ENCODE data around the gene ARHGEF39.
A peak's percentile ranks its signal among the peaks of the same experiment; 100 is the strongest.
"Not testable (repeated sequence)": the region's sequence is repeated elsewhere in the genome, so short reads cannot be mapped to it uniquely, and the experiment has no call there.

ARHGEF39 gene

GRCh38 chr9:35649431-35650340 lies 15.3 kb downstream of the ARHGEF39 start:
- Histone ChIP-seq H3K36me3 (ENCODE audit: control insufficient read depth, insufficient read depth, low read length) (no peaks in the 10 kb centered on the region), H3K27ac (ENCODE audit: low read depth, low read length) (no peak overlapping the region), H3K27me3 (ENCODE audit: control insufficient read depth, insufficient read depth, low read length) (no peaks in the 10 kb centered on the region), H3K4me1 (ENCODE audit: control insufficient read depth, insufficient read depth, low read length) (peaks cover 21% of the 10 kb centered on the region; the same call in 1 of the 2 replicates), H3K4me3 (ENCODE audit: low read depth, low read length) (no peak overlapping the region), H3K9me3 (ENCODE audit: control insufficient read depth, insufficient read depth, low read length) (no peaks in the 10 kb centered on the region), H3K9ac (ENCODE audit: low read depth, low read length) (no peak overlapping the region)

DNA sequence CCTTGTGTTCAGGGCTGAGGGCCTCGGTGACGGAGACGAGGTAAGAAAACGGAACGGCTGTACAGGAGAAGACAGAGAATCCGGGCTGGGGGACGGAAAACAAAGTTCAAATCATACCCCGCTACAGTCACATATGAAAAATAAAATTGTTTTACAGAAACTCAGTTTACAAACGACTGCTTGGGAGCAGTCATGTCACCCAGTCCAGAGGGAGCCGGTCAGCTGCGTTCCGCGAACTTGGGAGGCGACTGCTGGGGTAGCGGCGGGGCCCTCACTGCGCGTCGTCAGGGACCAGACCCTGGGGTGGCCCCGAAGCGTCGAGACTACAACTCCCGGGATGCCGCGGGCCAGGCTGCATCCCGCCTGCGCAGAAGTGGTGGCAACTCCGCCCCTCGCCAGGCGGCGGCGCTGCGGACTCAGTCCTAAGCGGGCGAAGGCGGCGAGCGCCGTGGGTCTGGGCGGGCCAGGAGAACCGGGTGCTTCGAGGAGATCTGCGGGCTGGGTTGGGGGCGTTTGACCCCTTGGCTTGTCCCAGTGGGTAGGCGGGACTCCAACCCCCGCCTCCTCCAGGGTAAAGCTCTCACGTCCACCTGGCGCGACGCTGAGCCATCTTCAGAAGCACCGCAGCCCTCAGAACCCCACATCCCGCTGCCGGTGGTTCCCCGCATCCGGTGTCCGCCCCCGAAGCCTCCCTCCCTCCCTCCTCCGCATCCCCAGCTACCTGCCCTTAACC lies 18.3 kb downstream of the ARHGEF39 start:
- Histone ChIP-seq H3K9me3 (ENCODE audit: control insufficient read depth, insufficient read depth, low read length) (no peaks in the 10 kb centered on the region), H3K27me3 (ENCODE audit: control insufficient read depth, insufficient read depth, low read length) (no peaks in the 10 kb centered on the region), H3K36me3 (ENCODE audit: control insufficient read depth, insufficient read depth, low read length) (no peaks in the 10 kb centered on the region), H3K4me3 (ENCODE audit: low read depth, low read length) (peak overlapping the region; percentile 93), H3K27ac (ENCODE audit: low read depth, low read length) (peak overlapping the region; percentile 50), H3K9ac (ENCODE audit: low read depth, low read length) (peak overlapping the region; percentile 45; the same call in 1 of the 2 replicates), H3K4me1 (ENCODE audit: control insufficient read depth, insufficient read depth, low read length) (peaks cover 21% of the 10 kb centered on the region; the same call in 1 of the 2 replicates)

- H3K9ac ChIP-seq (ENCODE audit: low read depth, low read length) = peak overlapping the region; percentile 45; the same call in 1 of the 2 replicates
- no peaks in the 10 kb centered on the region for H3K36me3 ChIP-seq (ENCODE audit: control insufficient read depth, insufficient read depth, low read length)
- no peaks in the 10 kb centered on the region for H3K9me3 ChIP-seq (ENCODE audit: control insufficient read depth, insufficient read depth, low read length)
- peak overlapping the region; percentile 93 for H3K4me3 ChIP-seq (ENCODE audit: low read depth, low read length)
- H3K27me3 ChIP-seq (ENCODE audit: control insufficient read depth, insufficient read depth, low read length) = no peaks in the 10 kb centered on the region
- H3K27ac ChIP-seq (ENCODE audit: low read depth, low read length) = peak overlapping the region; percentile 50
- H3K4me1 ChIP-seq (ENCODE audit: control insufficient read depth, insufficient read depth, low read length) = peaks cover 17% of the 10 kb centered on the region; the same call in 1 of the 2 replicates
Measured at GRCh38 chr9:35646153-35646532, 18.9 kb downstream of the ARHGEF39 start.

- peak overlapping the region; percentile 50 for H3K27ac ChIP-seq (ENCODE audit: low read depth, low read length)
Measured at GRCh38 chr9:35645736-35646135, 19.3 kb downstream of the ARHGEF39 start.

DNA sequence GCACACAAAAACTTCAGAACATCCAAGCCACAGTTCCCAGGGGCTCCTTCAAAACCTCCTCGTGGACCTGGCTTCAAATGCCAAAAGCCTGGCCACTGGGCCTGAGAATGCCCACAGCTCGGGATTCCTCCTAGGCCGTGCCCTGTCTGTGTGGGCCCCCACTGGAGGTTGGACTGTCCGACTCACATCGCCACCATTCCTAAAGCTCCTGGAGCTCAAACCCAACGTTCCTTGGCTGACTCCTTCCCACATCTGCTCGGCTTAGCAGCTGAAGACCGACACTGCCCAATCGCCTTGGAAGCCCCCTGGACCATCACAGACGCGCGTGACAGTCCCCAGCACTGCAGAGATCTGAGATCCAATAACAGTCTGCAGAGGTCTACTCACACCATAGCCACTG lies 21.9 kb downstream of the ARHGEF39 start:
- Histone ChIP-seq H3K4me1 (ENCODE audit: control insufficient read depth, insufficient read depth, low read length) (0 out of 2 replicates have a peak, but pooled peaks cover 4% of the 10 kb centered on the region), H3K9ac (ENCODE audit: low read depth, low read length) (no peak overlapping the region), H3K4me3 (ENCODE audit: low read depth, low read length) (no peak overlapping the region), H3K36me3 (ENCODE audit: control insufficient read depth, insufficient read depth, low read length) (no peaks in the 10 kb centered on the region), H3K9me3 (ENCODE audit: control insufficient read depth, insufficient read depth, low read length) (no peaks in the 10 kb centered on the region), H3K27ac (ENCODE audit: low read depth, low read length) (no peak overlapping the region), H3K27me3 (ENCODE audit: control insufficient read depth, insufficient read depth, low read length) (no peaks in the 10 kb centered on the region)

More at GRCh38 chr9:35645736-35646135, 19.3 kb downstream of the ARHGEF39 start:
- H3K9ac ChIP-seq (ENCODE audit: low read depth, low read length); H3K36me3 ChIP-seq (ENCODE audit: control insufficient read depth, insufficient read depth, low read length); H3K27me3 ChIP-seq (ENCODE audit: control insufficient read depth, insufficient read depth, low read length); H3K9me3 ChIP-seq (ENCODE audit: control insufficient read depth, insufficient read depth, low read length): not testable (repeated sequence)
- H3K4me3 ChIP-seq (ENCODE audit: low read depth, low read length) = peak overlapping the region; percentile 93
- H3K4me1 ChIP-seq (ENCODE audit: control insufficient read depth, insufficient read depth, low read length) = peaks cover 13% of the 10 kb centered on the region; the same call in 1 of the 2 replicates

DNA sequence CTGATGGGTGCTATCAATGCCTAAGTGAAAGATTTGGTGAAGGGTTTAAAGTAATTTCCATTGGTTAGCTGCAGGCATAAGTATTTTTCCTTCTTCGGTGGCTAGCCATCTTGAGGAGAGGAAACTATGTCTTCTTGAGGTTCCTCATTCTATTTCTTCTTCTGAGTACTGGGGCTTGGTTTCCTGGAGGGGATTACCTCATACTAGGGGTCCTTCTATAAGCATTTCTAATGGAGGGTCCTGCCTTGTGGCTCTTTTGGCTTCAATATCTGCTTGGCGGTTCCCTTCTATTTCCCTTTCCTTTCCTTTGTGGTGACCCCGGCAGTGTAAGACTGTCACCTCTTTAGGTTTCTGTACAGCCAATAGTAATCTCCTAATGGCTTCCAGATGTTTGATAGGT lies 23.5 kb downstream of the ARHGEF39 start:
- not testable (repeated sequence) for H3K9ac ChIP-seq (ENCODE audit: low read depth, low read length); H3K27me3 ChIP-seq (ENCODE audit: control insufficient read depth, insufficient read depth, low read length); H3K4me1 ChIP-seq (ENCODE audit: control insufficient read depth, insufficient read depth, low read length)

DNA sequence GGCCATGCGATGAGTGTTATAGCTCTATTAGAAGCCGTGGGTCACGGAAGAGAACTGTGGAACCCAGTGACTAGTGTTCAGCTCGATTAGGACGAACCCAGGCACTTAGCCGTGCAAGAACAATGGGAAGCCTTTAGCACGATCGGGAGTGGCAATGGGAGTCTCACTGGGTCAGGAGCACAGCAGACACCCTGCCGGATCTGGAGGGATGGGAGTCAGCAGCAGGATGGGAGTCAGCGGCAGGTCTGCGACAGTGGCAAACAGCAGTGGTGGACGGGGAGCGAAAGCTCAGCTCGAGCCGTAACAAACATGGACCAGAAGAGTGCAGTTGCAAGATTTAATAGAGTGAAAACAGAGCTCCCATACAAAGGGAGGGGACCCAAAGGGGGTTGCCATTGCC lies 24.6 kb downstream of the ARHGEF39 start:
- H3K36me3 ChIP-seq (ENCODE audit: control insufficient read depth, insufficient read depth, low read length); H3K9ac ChIP-seq (ENCODE audit: low read depth, low read length); H3K9me3 ChIP-seq (ENCODE audit: control insufficient read depth, insufficient read depth, low read length); H3K4me3 ChIP-seq (ENCODE audit: low read depth, low read length); H3K27ac ChIP-seq (ENCODE audit: low read depth, low read length); H3K4me1 ChIP-seq (ENCODE audit: control insufficient read depth, insufficient read depth, low read length); H3K27me3 ChIP-seq (ENCODE audit: control insufficient read depth, insufficient read depth, low read length): not testable (repeated sequence)

More for the DNA sequence above, 23.5 kb downstream of the ARHGEF39 start:
- not testable (repeated sequence) for H3K4me3 ChIP-seq (ENCODE audit: low read depth, low read length); H3K9me3 ChIP-seq (ENCODE audit: control insufficient read depth, insufficient read depth, low read length); H3K36me3 ChIP-seq (ENCODE audit: control insufficient read depth, insufficient read depth, low read length); H3K27ac ChIP-seq (ENCODE audit: low read depth, low read length)

DNA sequence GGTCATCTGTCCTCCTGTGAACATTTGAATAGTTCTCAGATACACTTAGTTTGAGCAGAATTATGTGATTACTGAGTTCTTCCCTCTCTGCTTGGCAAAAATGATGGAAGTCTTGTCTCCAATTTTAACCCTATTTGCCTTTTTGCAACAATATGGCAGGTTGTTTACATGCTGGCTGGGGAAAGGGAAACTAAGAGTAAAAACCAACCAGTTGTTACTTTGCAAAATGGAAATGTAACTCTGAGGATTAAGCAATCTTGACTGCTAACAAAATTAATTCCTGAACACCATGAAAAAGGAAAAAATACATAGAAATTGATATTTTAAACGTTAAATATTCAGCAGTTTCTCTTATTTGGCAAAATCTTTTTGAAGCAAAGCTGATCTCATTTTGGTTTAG lies 25.4 kb downstream of the ARHGEF39 start:
- Histone ChIP-seq H3K27ac (ENCODE audit: low read depth, low read length) (no peak overlapping the region), H3K36me3 (ENCODE audit: control insufficient read depth, insufficient read depth, low read length) (no peaks in the 10 kb centered on the region), H3K9ac (ENCODE audit: low read depth, low read length) (no peak overlapping the region), H3K9me3 (ENCODE audit: control insufficient read depth, insufficient read depth, low read length) (no peaks in the 10 kb centered on the region), H3K4me3 (ENCODE audit: low read depth, low read length) (no peak overlapping the region), H3K4me1 (ENCODE audit: control insufficient read depth, insufficient read depth, low read length) (no peaks in the 10 kb centered on the region), H3K27me3 (ENCODE audit: control insufficient read depth, insufficient read depth, low read length) (no peaks in the 10 kb centered on the region)

DNA sequence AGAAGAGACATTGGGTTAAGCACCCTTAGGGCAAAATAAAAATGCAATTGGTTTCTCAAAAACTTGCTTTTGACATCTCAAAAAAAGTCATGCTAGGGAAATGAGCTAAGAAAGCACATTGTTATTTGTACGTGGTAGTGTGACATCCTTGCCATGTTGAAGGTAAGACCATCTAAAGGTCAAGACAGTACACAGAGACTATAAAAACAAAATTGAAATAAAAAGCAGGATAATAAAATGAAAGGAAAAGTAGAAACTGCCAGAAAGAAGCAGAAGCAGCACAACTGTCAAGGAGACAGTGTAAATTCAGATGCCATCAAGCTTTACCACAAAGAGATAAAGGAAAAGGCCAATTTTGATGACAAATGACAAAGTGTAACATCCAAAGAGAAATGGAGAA lies 25.8 kb downstream of the ARHGEF39 start:
- not testable (repeated sequence) for H3K27ac ChIP-seq (ENCODE audit: low read depth, low read length); H3K4me1 ChIP-seq (ENCODE audit: control insufficient read depth, insufficient read depth, low read length); H3K36me3 ChIP-seq (ENCODE audit: control insufficient read depth, insufficient read depth, low read length); H3K9ac ChIP-seq (ENCODE audit: low read depth, low read length); H3K27me3 ChIP-seq (ENCODE audit: control insufficient read depth, insufficient read depth, low read length); H3K9me3 ChIP-seq (ENCODE audit: control insufficient read depth, insufficient read depth, low read length); H3K4me3 ChIP-seq (ENCODE audit: low read depth, low read length)

DNA sequence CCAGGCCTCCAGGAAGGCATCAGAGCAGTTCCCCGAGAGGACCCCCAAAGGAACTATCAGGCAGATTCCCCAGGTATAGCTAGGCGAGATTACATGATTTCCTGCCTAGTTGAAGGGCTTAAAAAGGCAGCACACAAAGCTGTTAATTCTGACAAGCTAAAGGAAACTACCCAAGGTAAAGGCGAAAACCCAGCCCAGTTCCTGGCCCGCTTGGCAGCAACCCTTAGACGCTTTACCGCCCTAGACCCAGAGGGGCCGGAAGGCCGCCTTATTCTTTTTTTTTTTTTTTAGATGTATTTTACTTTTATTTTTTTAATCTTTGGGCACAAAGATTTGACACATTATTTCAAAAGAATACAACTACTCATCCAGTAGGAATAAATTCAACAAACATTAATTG lies 26.2 kb downstream of the ARHGEF39 start:
- H3K4me3 ChIP-seq (ENCODE audit: low read depth, low read length); H3K36me3 ChIP-seq (ENCODE audit: control insufficient read depth, insufficient read depth, low read length); H3K27me3 ChIP-seq (ENCODE audit: control insufficient read depth, insufficient read depth, low read length); H3K4me1 ChIP-seq (ENCODE audit: control insufficient read depth, insufficient read depth, low read length); H3K9me3 ChIP-seq (ENCODE audit: control insufficient read depth, insufficient read depth, low read length); H3K9ac ChIP-seq (ENCODE audit: low read depth, low read length); H3K27ac ChIP-seq (ENCODE audit: low read depth, low read length): not testable (repeated sequence)

DNA sequence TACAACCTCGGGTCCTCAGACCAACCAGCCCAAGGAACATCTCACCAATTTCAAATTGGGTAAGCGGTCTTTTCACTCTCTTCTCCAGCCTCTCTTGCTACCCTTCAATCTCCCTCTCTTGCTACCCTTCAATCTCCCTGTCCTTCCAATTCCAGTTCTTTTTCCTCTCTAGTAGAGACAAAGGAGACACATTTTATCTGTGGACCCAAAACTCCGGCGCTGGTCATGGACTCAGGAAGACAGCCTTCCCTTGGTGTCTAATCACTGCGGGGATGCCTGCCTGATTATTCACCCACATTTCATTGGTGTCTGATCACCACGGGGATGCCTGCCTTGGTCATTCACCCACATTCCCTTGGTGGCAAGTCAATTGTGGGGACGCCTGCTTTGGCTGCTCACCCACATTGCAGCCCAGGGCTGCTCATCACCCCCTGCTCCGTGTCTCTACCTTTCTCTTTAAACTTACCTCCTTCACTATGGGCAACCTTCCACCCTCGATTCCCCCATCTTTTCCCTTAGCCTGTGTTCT lies 27.5 kb downstream of the ARHGEF39 start:
- H3K4me1 ChIP-seq (ENCODE audit: control insufficient read depth, insufficient read depth, low read length); H3K4me3 ChIP-seq (ENCODE audit: low read depth, low read length); H3K27me3 ChIP-seq (ENCODE audit: control insufficient read depth, insufficient read depth, low read length); H3K27ac ChIP-seq (ENCODE audit: low read depth, low read length); H3K9me3 ChIP-seq (ENCODE audit: control insufficient read depth, insufficient read depth, low read length); H3K9ac ChIP-seq (ENCODE audit: low read depth, low read length); H3K36me3 ChIP-seq (ENCODE audit: control insufficient read depth, insufficient read depth, low read length): not testable (repeated sequence)
